Uterus (tissue), 4 donors: ENCODE data around the gene PRKAR1B. TPM values are rescaled to one million over a fixed set of nuclear protein-coding genes. Genes with fewer than 3 reads are reported as not detected.
A peak's percentile ranks its signal among the peaks of the same experiment; 100 is the strongest.

Experiments
- DNase-seq, 2 donors: peaks; one replicate each; pipeline ENCODE4 v3.0.0-alpha.2; 2019 to 2020
- H3K27ac ChIP-seq, 2 donors: fragments of 200-600 bp; sonication (generic); 1 replicate in 1 of 2; 2 replicates in 1 of 2; pipeline ENCODE4 v1.5.1; 2016 to 2018
- H3K27me3 ChIP-seq, 2 donors: fragments of 200-600 bp; sonication (generic); one replicate each; pipeline ENCODE4 v1.5.1; 2018 to 2019; ENCODE audit warnings: control low read depth in 1 of 2
- H3K36me3 ChIP-seq, 2 donors: fragments of 200-600 bp; sonication (generic); one replicate each; pipeline ENCODE4 v1.5.1; 2019; ENCODE audit warnings: control low read depth in 1 of 2
- H3K4me1 ChIP-seq, 2 donors: fragments of 200-600 bp; sonication (generic); one replicate each; pipeline ENCODE4 v1.5.1; 2018 to 2019; ENCODE audit warnings: control low read depth in 1 of 2
- H3K4me3 ChIP-seq, 2 donors: fragments of 200-600 bp; sonication (generic); 1 replicate in 1 of 2; 2 replicates in 1 of 2; pipeline ENCODE4 v1.5.1; 2018 to 2019; ENCODE audit warnings: mild to moderate bottlenecking in 1 of 2
- H3K9me3 ChIP-seq, 2 donors: fragments of 200-600 bp; sonication (generic); one replicate each; pipeline ENCODE4 v1.5.1; 2019; ENCODE audit warnings: control low read depth in 1 of 2
- CTCF ChIP-seq, 4 experiments: fragments of 200-600 bp in 2 of 4; fragments of 450-650 bp in 2 of 4; sonication (generic) in 2 of 4; IDR thresholded peaks; one replicate each; pipeline ENCODE4 v1.5.1; 2016 to 2019; ENCODE audit warnings: antibody characterized with exemption in 4 of 4, mild to moderate bottlenecking in 2 of 4, moderate library complexity in 1 of 4
- POLR2A ChIP-seq, 2 donors: fragments of 450-650 bp; IDR thresholded peaks; one replicate each; pipeline ENCODE4 v1.6.1; 2016; ENCODE audit warnings: antibody characterized with exemption in 2 of 2, mild to moderate bottlenecking in 1 of 2, moderate library complexity in 1 of 2
- intact Hi-C: fragments of 100-400 bp; cut with DNase I; formaldehyde crosslinking; loops from one replicate; pipeline ENCODE4 v1.15.1; 2023; ENCODE audit warnings: low total_unique reads
- total RNA-seq, 4 donors: library from RNA; depleted of rRNA in 3 of 4; stranded (reverse); fragments of >200 nt in 3 of 4; gene quantifications; one replicate each; pipeline versions ENCODE4 v1.1.0 to v1.2.4, GENCODE V29; 2014 to 2023
- donor health status: DM: yes; HTN: yes; CAD: no.

PRKAR1B gene
- total RNA-seq, 4 donors from 2014 or later: 1.0 to 45.2 (median 28.7) TPM

GRCh38 chr7:518630-519483, 208.2 kb downstream of the PRKAR1B start:
- Histone ChIP-seq H3K4me3 (peak overlapping the region; percentile 53 to 54), H3K36me3 (no peaks in the 10 kb centered on the region), H3K27me3 (peaks cover 0 to 7% of the 10 kb centered on the region in 2 donors), H3K27ac (peak overlapping the region; percentile 80 to 82), H3K9me3 (no peaks in the 10 kb centered on the region), H3K4me1 (peaks cover 0 to 6% of the 10 kb centered on the region in 2 donors)
- intact Hi-C loops: loop anchor here (10.0 kb wide), 1 partner anchor 184 kb away; no protein-coding TSS in a partner anchor
- peak in 2 of 4 experiments; percentile 5 to 17 for TF ChIP-seq CTCF (IDR thresholded peaks at IDR 0.05)
- TF ChIP-seq POLR2A (IDR thresholded peaks at IDR 0.05): peak; percentile 53 to 73
- DNase-seq: peak; percentile 77 to 79

- Histone ChIP-seq H3K9me3 (no peaks in the 10 kb centered on the region), H3K36me3 (no peaks in the 10 kb centered on the region), H3K27ac (peak overlapping the region; percentile 80 to 82), H3K4me3 (peak overlapping the region; percentile 53 to 54), H3K4me1 (peaks cover 3 to 9% of the 10 kb centered on the region in 2 donors), H3K27me3 (peaks cover 0 to 7% of the 10 kb centered on the region in 2 donors)
- DNase-seq: peak; percentile 67 to 71
- intact Hi-C loops: loop anchor here (10.0 kb wide), 1 partner anchor 183 kb away; no protein-coding TSS in a partner anchor
- TF ChIP-seq CTCF (IDR thresholded peaks at IDR 0.05) (no peak), POLR2A (IDR thresholded peaks at IDR 0.05) (no peak)
Measured at GRCh38 chr7:517774-518629, 209.1 kb downstream of the PRKAR1B start.

- intact Hi-C loops: loop anchor here (10.0 kb wide), 1 partner anchor 182 kb away; no protein-coding TSS in a partner anchor
- Histone ChIP-seq H3K9me3 (no peaks in the 10 kb centered on the region), H3K27ac (peak overlapping the region; percentile 80 to 82), H3K36me3 (no peaks in the 10 kb centered on the region), H3K4me3 (peak overlapping the region; percentile 53 to 54), H3K4me1 (peaks cover 3 to 9% of the 10 kb centered on the region in 2 donors), H3K27me3 (no peaks in the 10 kb centered on the region)
- DNase-seq: peak; percentile 65 to 71
- no peak for TF ChIP-seq CTCF (IDR thresholded peaks at IDR 0.05)
- peak in 1 of 2 donors; percentile 31 for TF ChIP-seq POLR2A (IDR thresholded peaks at IDR 0.05)
Measured at GRCh38 chr7:516606-517456, 210.2 kb downstream of the PRKAR1B start.

- H3K4me1 ChIP-seq: peaks cover 3 to 9% of the 10 kb centered on the region in 2 donors
- intact Hi-C loops: loop anchor here (10.0 kb wide), 1 partner anchor 181 kb away; no protein-coding TSS in a partner anchor
- TF ChIP-seq CTCF (IDR thresholded peaks at IDR 0.05) (no peak), POLR2A (IDR thresholded peaks at IDR 0.05) (peak in 1 of 2 donors; percentile 24)
- peak overlapping the region; percentile 80 to 82 for H3K27ac ChIP-seq
- H3K27me3 ChIP-seq: no peaks in the 10 kb centered on the region
- H3K4me3 ChIP-seq: peak overlapping the region; percentile 53 to 54
- no peaks in the 10 kb centered on the region for H3K36me3 ChIP-seq
- no peak for DNase-seq
- H3K9me3 ChIP-seq: no peaks in the 10 kb centered on the region
Measured at GRCh38 chr7:516216-516605, 210.9 kb downstream of the PRKAR1B start.
